ENCODE results near the gene ATM.

The ATM gene

DNA sequence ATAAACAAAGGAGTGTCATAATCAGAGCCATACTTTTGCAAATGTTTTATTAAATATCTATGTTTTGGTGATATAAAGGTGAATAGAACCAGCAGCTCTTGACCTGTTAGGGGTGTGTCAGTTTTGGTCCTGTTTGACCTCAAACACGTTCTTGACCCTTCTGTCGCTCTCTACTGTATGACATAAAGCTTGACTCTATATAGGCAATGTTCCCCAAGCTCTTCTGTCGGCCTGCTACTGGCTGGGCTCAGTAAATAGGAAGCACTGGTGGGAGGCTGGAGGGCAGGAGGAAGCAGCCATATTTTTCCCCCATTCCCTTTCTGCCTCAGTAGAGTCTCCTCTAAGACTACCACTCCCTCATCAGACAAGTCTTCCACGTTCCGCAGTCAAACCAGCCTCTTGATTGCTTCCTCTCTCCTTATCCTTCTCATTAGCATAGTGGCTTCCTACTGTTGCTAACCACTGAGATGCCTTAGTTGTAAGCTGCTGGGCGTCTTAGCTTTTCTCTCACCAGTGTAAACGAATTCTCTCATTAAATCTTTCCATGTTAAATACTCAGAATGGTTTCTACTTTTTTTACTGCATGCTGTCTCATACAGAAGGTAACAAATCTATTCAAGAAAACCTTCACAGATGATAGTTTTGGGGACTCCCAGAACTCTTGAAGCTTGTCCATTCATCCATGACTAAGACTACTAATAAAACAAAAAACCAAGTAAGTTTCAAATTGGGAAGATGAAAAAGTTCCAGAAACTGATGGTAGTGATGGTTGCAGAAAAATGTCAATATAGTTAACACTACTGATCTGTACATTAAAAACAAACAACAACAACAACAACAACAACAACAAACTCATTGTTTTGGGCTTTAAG, 3.7 kb upstream of the ATM start:
- TF ChIP-seq, protein P1, sequence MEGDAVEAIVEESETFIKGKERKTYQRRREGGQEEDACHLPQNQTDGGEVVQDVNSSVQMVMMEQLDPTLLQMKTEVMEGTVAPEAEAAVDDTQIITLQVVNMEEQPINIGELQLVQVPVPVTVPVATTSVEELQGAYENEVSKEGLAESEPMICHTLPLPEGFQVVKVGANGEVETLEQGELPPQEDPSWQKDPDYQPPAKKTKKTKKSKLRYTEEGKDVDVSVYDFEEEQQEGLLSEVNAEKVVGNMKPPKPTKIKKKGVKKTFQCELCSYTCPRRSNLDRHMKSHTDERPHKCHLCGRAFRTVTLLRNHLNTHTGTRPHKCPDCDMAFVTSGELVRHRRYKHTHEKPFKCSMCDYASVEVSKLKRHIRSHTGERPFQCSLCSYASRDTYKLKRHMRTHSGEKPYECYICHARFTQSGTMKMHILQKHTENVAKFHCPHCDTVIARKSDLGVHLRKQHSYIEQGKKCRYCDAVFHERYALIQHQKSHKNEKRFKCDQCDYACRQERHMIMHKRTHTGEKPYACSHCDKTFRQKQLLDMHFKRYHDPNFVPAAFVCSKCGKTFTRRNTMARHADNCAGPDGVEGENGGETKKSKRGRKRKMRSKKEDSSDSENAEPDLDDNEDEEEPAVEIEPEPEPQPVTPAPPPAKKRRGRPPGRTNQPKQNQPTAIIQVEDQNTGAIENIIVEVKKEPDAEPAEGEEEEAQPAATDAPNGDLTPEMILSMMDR (conservative IDR thresholded peaks at IDR 0.05; ENCODE audit: low read depth), result no peak
- no peak for DNase-seq (ENCODE audit: low spot score)
- POLR2A ChIA-PET (ENCODE audit: low non-redundant PET), result no interaction called here
- H3K27ac ChIP-seq, result no peak overlapping the region
- CTCF ChIA-PET, result interaction anchor here (0.7 kb wide), 1 partner anchor 705 kb away, joined by 5 read pairs; no protein-coding TSS in a partner anchor

GRCh38 chr11:108220721-108221336, 2.0 kb upstream of the ATM start:
- CTCF ChIA-PET, result no interaction called here
- POLR2A ChIA-PET (ENCODE audit: low non-redundant PET), result interaction anchor here (0.7 kb wide), 1 partner anchor 369 kb away, joined by 3 read pairs; no protein-coding TSS in a partner anchor
- TF ChIP-seq, protein P1 (conservative IDR thresholded peaks at IDR 0.05; ENCODE audit: low read depth), result no peak
- no peak for DNase-seq (ENCODE audit: low spot score)
- H3K27ac ChIP-seq, result no peak overlapping the region

- no peak for DNase-seq (ENCODE audit: low spot score)
- POLR2A ChIA-PET (ENCODE audit: low non-redundant PET), result interaction anchor here (0.7 kb wide), 1 partner anchor 368 kb away, joined by 3 read pairs; no protein-coding TSS in a partner anchor
- no peak overlapping the region for H3K27ac ChIP-seq
Measured at GRCh38 chr11:108221371-108221770, 1.5 kb upstream of the ATM start.

GRCh38 chr11:108221911-108222573, 825 bp upstream of the ATM start:
- DNase-seq (ENCODE audit: low spot score), result no peak
- peak overlapping the region; percentile 96 for H3K27ac ChIP-seq
- ChIA-PET CTCF (interaction anchor here (0.7 kb wide), 1 partner anchor 316 kb away, joined by 3 read pairs; no protein-coding TSS in a partner anchor), POLR2A (ENCODE audit: low non-redundant PET) (interaction anchor here (0.7 to 0.9 kb wide), 2 partner anchors 77 to 368 kb away, joined by 3 read pairs; no protein-coding TSS in a partner anchor)
- TF ChIP-seq, protein P1 (conservative IDR thresholded peaks at IDR 0.05; ENCODE audit: low read depth), result no peak

More at GRCh38 chr11:108221371-108221770, 1.5 kb upstream of the ATM start:
- CTCF ChIA-PET, result no interaction called here
- TF ChIP-seq, protein P1 (conservative IDR thresholded peaks at IDR 0.05; ENCODE audit: low read depth), result no peak

DNA sequence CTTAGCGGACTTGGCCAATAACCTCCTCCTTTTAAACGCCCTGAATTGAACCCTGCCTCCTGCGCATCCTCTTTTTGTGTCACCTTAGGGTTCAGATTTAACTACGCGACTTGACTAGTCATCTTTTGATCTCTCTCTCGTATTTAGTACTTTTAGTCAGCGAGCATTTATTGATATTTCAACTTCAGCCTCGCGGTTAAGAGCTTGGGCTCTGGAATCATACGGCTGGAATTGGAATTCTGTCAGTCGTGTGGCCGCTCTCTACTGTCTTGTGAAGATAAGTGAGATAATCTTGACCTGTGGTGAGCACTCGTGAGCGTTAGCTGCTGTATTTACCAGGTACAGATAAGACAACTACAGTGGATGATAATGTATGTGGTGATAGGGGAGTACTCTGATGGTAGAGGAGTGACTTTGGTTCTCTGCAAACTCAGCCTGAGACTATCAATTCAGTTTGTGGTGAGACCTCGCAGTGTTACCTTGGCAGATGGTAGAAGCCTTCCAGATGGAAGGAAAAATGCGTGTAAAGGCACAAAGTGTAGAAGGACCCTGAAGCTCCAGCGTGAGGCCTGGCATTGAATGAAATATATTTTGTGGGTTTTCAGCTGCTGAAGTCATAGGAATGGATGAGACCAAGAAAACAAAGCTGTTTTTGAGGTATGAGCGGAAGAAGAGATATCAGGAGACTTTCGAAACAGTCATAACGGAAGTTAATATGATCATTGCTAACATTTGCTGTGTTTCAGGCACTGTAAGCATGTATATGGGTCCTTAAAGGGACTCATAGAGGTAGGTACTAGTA, 682 bp downstream of the ATM start:
- no peak for DNase-seq (ENCODE audit: low spot score)
- ChIA-PET CTCF (interaction anchor here (0.6 to 1.0 kb wide), 3 partner anchors 14 to 75 kb away, joined by 3 to 4 read pairs (median 3); no protein-coding TSS in a partner anchor), POLR2A (ENCODE audit: low non-redundant PET) (no interaction called here)
- TF ChIP-seq, protein P1 (conservative IDR thresholded peaks at IDR 0.05; ENCODE audit: low read depth), result no peak
- H3K27ac ChIP-seq, result peak overlapping the region; percentile 96
